ENCODE data around the gene ADAP1.
"Not testable (repeated sequence)": the region's sequence is repeated elsewhere in the genome, so short reads cannot be mapped to it uniquely, and the experiment has no call there.

ADAP1 gene

GRCh38 chr7:949021-949934, 5.2 kb downstream of the ADAP1 start:
- no peak for TF ChIP-seq ZNF274 (IDR thresholded peaks at IDR 0.05; ENCODE audit: low read depth, low read length)
- H3K4me3 ChIP-seq (ENCODE audit: low read length): no peak overlapping the region

GRCh38 chr7:947391-948210, 6.9 kb downstream of the ADAP1 start:
- no peak overlapping the region for H3K4me3 ChIP-seq (ENCODE audit: low read length)
- no peak for TF ChIP-seq ZNF274 (IDR thresholded peaks at IDR 0.05; ENCODE audit: low read depth, low read length)

GRCh38 chr7:946256-946996, 8.1 kb downstream of the ADAP1 start:
- no peak overlapping the region for H3K4me3 ChIP-seq (ENCODE audit: low read length)
- TF ChIP-seq ZNF274 (IDR thresholded peaks at IDR 0.05; ENCODE audit: low read depth, low read length): no peak

- H3K4me3 ChIP-seq (ENCODE audit: low read length): no peak overlapping the region
- TF ChIP-seq ZNF274 (IDR thresholded peaks at IDR 0.05; ENCODE audit: low read depth, low read length): no peak
These were observed 8.8 kb downstream of the ADAP1 start for GRCh38 chr7:945556-946255.

- H3K4me3 ChIP-seq (ENCODE audit: low read length): no peak overlapping the region
- TF ChIP-seq ZNF274 (IDR thresholded peaks at IDR 0.05; ENCODE audit: low read depth, low read length): no peak
These were observed 9.3 kb downstream of the ADAP1 start for GRCh38 chr7:945147-945555.

GRCh38 chr7:944744-945143, 9.7 kb downstream of the ADAP1 start:
- H3K4me3 ChIP-seq (ENCODE audit: low read length): no peak overlapping the region
- no peak for TF ChIP-seq ZNF274 (IDR thresholded peaks at IDR 0.05; ENCODE audit: low read depth, low read length)

GRCh38 chr7:943793-944192, 10.7 kb downstream of the ADAP1 start:
- H3K4me3 ChIP-seq (ENCODE audit: low read length): not testable (repeated sequence)

- TF ChIP-seq ZNF274 (IDR thresholded peaks at IDR 0.05; ENCODE audit: low read depth, low read length): no peak
These were observed 13.7 kb downstream of the ADAP1 start for GRCh38 chr7:940599-941408.

GRCh38 chr7:939843-940242, 14.6 kb downstream of the ADAP1 start:
- no peak for TF ChIP-seq ZNF274 (IDR thresholded peaks at IDR 0.05; ENCODE audit: low read depth, low read length)
- no peak overlapping the region for H3K4me3 ChIP-seq (ENCODE audit: low read length)

More at GRCh38 chr7:940599-941408, 13.7 kb downstream of the ADAP1 start:
- H3K4me3 ChIP-seq (ENCODE audit: low read length): no peak overlapping the region

- no peak overlapping the region for H3K4me3 ChIP-seq (ENCODE audit: low read length)
- TF ChIP-seq ZNF274 (IDR thresholded peaks at IDR 0.05; ENCODE audit: low read depth, low read length): no peak
These were observed 15.8 kb downstream of the ADAP1 start for GRCh38 chr7:938546-939185.

- no peak overlapping the region for H3K4me3 ChIP-seq (ENCODE audit: low read length)
- no peak for TF ChIP-seq ZNF274 (IDR thresholded peaks at IDR 0.05; ENCODE audit: low read depth, low read length)
These were observed 16.5 kb downstream of the ADAP1 start for GRCh38 chr7:937856-938484.
